OCI-LY3 (cell line): ENCODE data around the gene INPP5J.

Experiments used
- H2AFZ ChIP-seq: fragments of 200-600, 300-600 bp; shearing (Covaris generic); 2 replicates; pipeline ENCODE4 v1.6.0; 2014; ENCODE audit warnings: antibody characterized with exemption, low read depth, low read length
- H3K27ac ChIP-seq: fragments of 200-600, 300-600 bp; sonication (generic); 2 replicates; pipeline ENCODE4 v1.5.1; 2014; ENCODE audit warnings: mild to moderate bottlenecking, low read length, moderate library complexity, mixed read lengths
- H3K27me3 ChIP-seq: fragments of 200-600, 300-600 bp; sonication (generic); 2 replicates; pipeline ENCODE4 v1.6.1; 2014; ENCODE audit warnings: low read depth, low read length, mixed read lengths
- H3K36me3 ChIP-seq: fragments of 200-600, 300-600 bp; sonication (generic); replicated peaks from 2 replicates; pipeline ENCODE3; 2014; ENCODE audit warnings: low read depth, low read length, mixed read lengths
- H3K4me1 ChIP-seq: fragments of 300-600, 200-600 bp; sonication (generic); 2 replicates; pipeline ENCODE4 v1.6.1; 2014; ENCODE audit warnings: low read length, mixed read lengths
- H3K4me2 ChIP-seq: fragments of 200-600, 300-600 bp; sonication (generic); 2 replicates; pipeline ENCODE4 v1.6.1; 2014; ENCODE audit warnings: low read length, mixed read lengths
- H3K4me3 ChIP-seq: fragments of 300-600, 200-600 bp; sonication (generic); 2 replicates; pipeline ENCODE4 v1.5.1; 2014; ENCODE audit warnings: antibody characterized with exemption, mild to moderate bottlenecking, low read length, moderate library complexity
- H3K79me2 ChIP-seq: fragments of 300-600, 200-600 bp; shearing (Covaris generic); 2 replicates; pipeline ENCODE4 v1.6.1; 2014; ENCODE audit warnings: mild to moderate bottlenecking, low read length, mixed read lengths
- H3K9ac ChIP-seq: fragments of 300-600, 200-600 bp; shearing (Covaris generic); 2 replicates; pipeline ENCODE4 v1.6.0; 2014; ENCODE audit warnings: mild to moderate bottlenecking, low read length, moderate library complexity
- H3K9me3 ChIP-seq: fragments of 200-600, 300-600 bp; shearing (Covaris generic); 2 replicates; pipeline ENCODE4 v1.6.1; 2014; ENCODE audit warnings: low read length, mixed read lengths; ENCODE audit not compliant: insufficient read depth
- H4K20me1 ChIP-seq: fragments of 200-600, 300-600 bp; sonication (generic); 2 replicates; pipeline ENCODE4 v1.6.1; 2016; ENCODE audit warnings: low read length, mixed read lengths; ENCODE audit not compliant: insufficient read depth
- CTCF ChIP-seq: fragments of 200-600, 300-600 bp; sonication (generic); IDR thresholded peaks from 2 replicates; pipeline ENCODE4 v1.5.1; 2014; ENCODE audit warnings: antibody characterized with exemption, low read length, low read depth
- EZH2phosphoT487 ChIP-seq: fragments of 200-600 bp; shearing (Covaris generic); IDR thresholded peaks from 2 replicates; pipeline ENCODE4 v1.6.1; 2018; ENCODE audit warnings: antibody characterized with exemption, mixed run types, low read depth

Gene INPP5J

DNA sequence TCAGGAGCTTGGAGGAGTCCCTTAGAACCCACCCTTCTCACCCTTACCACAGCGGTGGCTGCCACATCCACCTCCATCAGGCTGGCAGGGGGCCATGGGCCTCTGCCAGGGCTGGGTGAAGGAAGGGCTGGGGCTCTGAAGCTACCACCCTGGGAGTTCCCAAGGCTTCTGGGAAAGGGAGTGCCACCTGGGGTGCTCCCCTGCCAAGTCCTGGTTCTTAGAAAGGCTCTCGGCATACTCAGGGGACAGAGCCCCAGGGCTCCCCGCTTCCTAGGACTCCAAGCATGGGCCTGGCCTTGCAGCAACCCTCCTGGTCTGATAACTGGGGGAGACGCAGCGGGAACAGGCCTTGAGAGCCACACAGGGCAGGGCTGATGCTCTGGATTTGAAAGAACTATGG, 18.0 kb downstream of the INPP5J start:
- Histone ChIP-seq H3K79me2 (no peaks in the 10 kb centered on the region), H3K36me3 (no peaks in the 10 kb centered on the region), H3K4me3 (no peak overlapping the region), H3K27ac (no peak overlapping the region), H3K27me3 (peaks cover 12% of the 10 kb centered on the region), H4K20me1 (no peaks in the 10 kb centered on the region), H3K9ac (no peak overlapping the region), H3K4me2 (no peak overlapping the region), H3K9me3 (no peaks in the 10 kb centered on the region), H3K4me1 (0 out of 2 replicates have a peak, but pooled peaks cover 5% of the 10 kb centered on the region), H2AFZ (no peak overlapping the region)
- TF ChIP-seq EZH2phosphoT487: no peak
- no peak for TF ChIP-seq CTCF

GRCh38 chr22:31141551-31141950, 18.8 kb downstream of the INPP5J start:
- Histone ChIP-seq H3K4me1 (0 out of 2 replicates have a peak, but pooled peaks cover 5% of the 10 kb centered on the region), H3K4me2 (no peak overlapping the region), H3K27ac (no peak overlapping the region), H3K9me3 (no peaks in the 10 kb centered on the region), H2AFZ (no peak overlapping the region), H3K79me2 (no peaks in the 10 kb centered on the region), H3K9ac (no peak overlapping the region), H3K4me3 (no peak overlapping the region), H3K27me3 (peaks cover 12% of the 10 kb centered on the region), H3K36me3 (no peaks in the 10 kb centered on the region), H4K20me1 (no peaks in the 10 kb centered on the region)
- TF ChIP-seq EZH2phosphoT487 (no peak), CTCF (no peak)

- 0 out of 2 replicates have a peak, but pooled peaks cover 2% of the 10 kb centered on the region for H3K4me1 ChIP-seq
- H3K36me3 ChIP-seq: no peaks in the 10 kb centered on the region
- no peak overlapping the region for H3K9ac ChIP-seq
- H3K27ac ChIP-seq: no peak overlapping the region
- no peaks in the 10 kb centered on the region for H3K79me2 ChIP-seq
- no peak overlapping the region for H2AFZ ChIP-seq
- no peaks in the 10 kb centered on the region for H4K20me1 ChIP-seq
- H3K4me2 ChIP-seq: no peak overlapping the region
- H3K9me3 ChIP-seq: no peaks in the 10 kb centered on the region
- peaks cover 12% of the 10 kb centered on the region for H3K27me3 ChIP-seq
- no peak for TF ChIP-seq EZH2phosphoT487
- TF ChIP-seq CTCF: no peak
- no peak overlapping the region for H3K4me3 ChIP-seq
Measured at GRCh38 chr22:31142285-31142684, 19.5 kb downstream of the INPP5J start.

GRCh38 chr22:31143038-31143437, 20.3 kb downstream of the INPP5J start:
- TF ChIP-seq EZH2phosphoT487: no peak
- no peak for TF ChIP-seq CTCF
- no peaks in the 10 kb centered on the region for H4K20me1 ChIP-seq
- no peaks in the 10 kb centered on the region for H3K79me2 ChIP-seq
- H3K27ac ChIP-seq: no peak overlapping the region
- no peaks in the 10 kb centered on the region for H3K4me1 ChIP-seq
- no peak overlapping the region for H3K9ac ChIP-seq
- H3K4me3 ChIP-seq: no peak overlapping the region
- H3K36me3 ChIP-seq: no peaks in the 10 kb centered on the region
- peaks cover 12% of the 10 kb centered on the region for H3K27me3 ChIP-seq
- no peaks in the 10 kb centered on the region for H3K9me3 ChIP-seq
- H2AFZ ChIP-seq: no peak overlapping the region
- no peak overlapping the region for H3K4me2 ChIP-seq
